Measurements from ENCODE around the gene C1RL.

C1RL gene

GRCh38 chr12:7136071-7136470, 27.1 kb upstream of the C1RL start:
- Histone ChIP-seq H3K4me1 (ENCODE audit: low read length) (peaks cover 7% of the 10 kb centered on the region; the same call in 1 of the 2 replicates), H3F3A (ENCODE audit: insufficient read depth, low read length) (no peaks in the 10 kb centered on the region), H3K36me3 (replicated peaks; ENCODE audit: insufficient read depth, low read length) (no peaks in the 10 kb centered on the region), H3K27me3 (replicated peaks; ENCODE audit: insufficient read depth, low read length) (no peaks in the 10 kb centered on the region), H3K79me2 (ENCODE audit: low read length) (no peaks in the 10 kb centered on the region), H3K9me3 (replicated peaks; ENCODE audit: insufficient read depth, low read length) (no peaks in the 10 kb centered on the region), H3K9me2 (replicated peaks; ENCODE audit: insufficient read depth, low read length) (no peaks in the 10 kb centered on the region), H3K4me2 (ENCODE audit: low read depth, low read length) (no peak overlapping the region), H3K9ac (ENCODE audit: low read length) (no peak overlapping the region), H3K4me3 (ENCODE audit: low read length) (no peak overlapping the region), H3K27ac (ENCODE audit: low read length) (no peak overlapping the region), H2AFZ (ENCODE audit: low read length) (no peak overlapping the region), H4K20me1 (ENCODE audit: insufficient read depth, low read length) (no peaks in the 10 kb centered on the region)
- TF ChIP-seq CTCF (IDR thresholded peaks at IDR 0.05; ENCODE audit: low read length) (no peak), EZH2phosphoT487 (IDR thresholded peaks at IDR 0.05; ENCODE audit: low read length) (no peak), EZH2 (optimal IDR thresholded peaks at IDR 0.05; ENCODE audit: low read depth, low read length) (no peak)
- no peak for DNase-seq

GRCh38 chr12:7134396-7135166, 25.6 kb upstream of the C1RL start:
- H3K4me3 ChIP-seq (ENCODE audit: low read length), result no peak overlapping the region
- no peak for TF ChIP-seq EZH2phosphoT487 (IDR thresholded peaks at IDR 0.05; ENCODE audit: low read length)
- no peak for TF ChIP-seq EZH2 (optimal IDR thresholded peaks at IDR 0.05; ENCODE audit: low read depth, low read length)
- TF ChIP-seq CTCF (IDR thresholded peaks at IDR 0.05; ENCODE audit: low read length), result no peak
- no peak for DNase-seq
- no peak overlapping the region for H3K9ac ChIP-seq (ENCODE audit: low read length)
- no peaks in the 10 kb centered on the region for H4K20me1 ChIP-seq (ENCODE audit: insufficient read depth, low read length)
- no peak overlapping the region for H3K4me2 ChIP-seq (ENCODE audit: low read depth, low read length)
- H3K36me3 ChIP-seq (replicated peaks; ENCODE audit: insufficient read depth, low read length), result no peaks in the 10 kb centered on the region
- no peak overlapping the region for H3K27ac ChIP-seq (ENCODE audit: low read length)
- 0 out of 2 replicates have a peak, but pooled peaks cover 3% of the 10 kb centered on the region for H3F3A ChIP-seq (ENCODE audit: insufficient read depth, low read length)
- no peak overlapping the region for H2AFZ ChIP-seq (ENCODE audit: low read length)
- no peaks in the 10 kb centered on the region for H3K9me2 ChIP-seq (replicated peaks; ENCODE audit: insufficient read depth, low read length)
- no peaks in the 10 kb centered on the region for H3K27me3 ChIP-seq (replicated peaks; ENCODE audit: insufficient read depth, low read length)
- peaks cover 7% of the 10 kb centered on the region; the same call in 1 of the 2 replicates for H3K4me1 ChIP-seq (ENCODE audit: low read length)
- no peaks in the 10 kb centered on the region for H3K79me2 ChIP-seq (ENCODE audit: low read length)
- H3K9me3 ChIP-seq (replicated peaks; ENCODE audit: insufficient read depth, low read length), result no peaks in the 10 kb centered on the region

GRCh38 chr12:7131502-7131866, 22.5 kb upstream of the C1RL start:
- no peak overlapping the region; the same call in 1 of the 2 replicates for H3K9ac ChIP-seq (ENCODE audit: low read length)
- H4K20me1 ChIP-seq (ENCODE audit: insufficient read depth, low read length), result no peaks in the 10 kb centered on the region
- no peak for TF ChIP-seq CTCF (IDR thresholded peaks at IDR 0.05; ENCODE audit: low read length)
- TF ChIP-seq EZH2phosphoT487 (IDR thresholded peaks at IDR 0.05; ENCODE audit: low read length), result no peak
- no peak for TF ChIP-seq EZH2 (optimal IDR thresholded peaks at IDR 0.05; ENCODE audit: low read depth, low read length)
- no peak for DNase-seq
- no peaks in the 10 kb centered on the region for H3K9me3 ChIP-seq (replicated peaks; ENCODE audit: insufficient read depth, low read length)
- H3K4me1 ChIP-seq (ENCODE audit: low read length), result peaks cover 10% of the 10 kb centered on the region; the same call in 1 of the 2 replicates
- H3K9me2 ChIP-seq (replicated peaks; ENCODE audit: insufficient read depth, low read length), result no peaks in the 10 kb centered on the region
- 0 out of 2 replicates have a peak, but pooled peaks cover 3% of the 10 kb centered on the region for H3F3A ChIP-seq (ENCODE audit: insufficient read depth, low read length)
- H3K79me2 ChIP-seq (ENCODE audit: low read length), result no peaks in the 10 kb centered on the region
- no peaks in the 10 kb centered on the region for H3K27me3 ChIP-seq (replicated peaks; ENCODE audit: insufficient read depth, low read length)
- no peaks in the 10 kb centered on the region for H3K36me3 ChIP-seq (replicated peaks; ENCODE audit: insufficient read depth, low read length)
- H3K4me3 ChIP-seq (ENCODE audit: low read length), result peak overlapping the region; percentile 96
- no peak overlapping the region for H3K27ac ChIP-seq (ENCODE audit: low read length)
- H3K4me2 ChIP-seq (ENCODE audit: low read depth, low read length), result peak overlapping the region; percentile 98
- peak overlapping the region; percentile 94 for H2AFZ ChIP-seq (ENCODE audit: low read length)

All from MM.1S (cell line).